NCI-H2171 treated with DMSO at 0.1 percent for 48 hours (cell line): ENCODE results near the gene CCDC85B.

Experiments used
- DNase-seq: peaks from one replicate; lab custom pipeline; 2025; lab: John Stamatoyannopoulos, UW

CCDC85B gene

GRCh38 chr11:65857853-65858680 lies 32.4 kb upstream of the CCDC85B start, which contains the start of gene CFL1:
Gene CFL1, minus strand, starts transcription at chr11:65858180. Its CDS starts 81 bp downstream, at chr11:65858099.
- peak; percentile 97 for DNase-seq

- no peak for DNase-seq
These were observed 31.8 kb upstream of the CCDC85B start for GRCh38 chr11:65858681-65859087.

GRCh38 chr11:65859095-65859811 lies 31.2 kb upstream of the CCDC85B start:
- peak; percentile 99 for DNase-seq

- no peak for DNase-seq
These were observed 30.6 kb upstream of the CCDC85B start for GRCh38 chr11:65859812-65860277.

- DNase-seq, result peak; percentile 98
These were observed 30.0 kb upstream of the CCDC85B start, which contains the start of gene MUS81 for GRCh38 chr11:65860278-65861164. Gene MUS81, plus strand, starts transcription at chr11:65860433. Its CDS starts 321 bp downstream, at chr11:65860754.

GRCh38 chr11:65861165-65861505 lies 29.3 kb upstream of the CCDC85B start:
- DNase-seq, result peak; percentile 57

- no peak for DNase-seq
These were observed 28.8 kb upstream of the CCDC85B start for GRCh38 chr11:65861533-65862183.

GRCh38 chr11:65862191-65862735 lies 28.2 kb upstream of the CCDC85B start:
- DNase-seq, result no peak

- DNase-seq, result no peak
These were observed 27.3 kb upstream of the CCDC85B start for GRCh38 chr11:65862941-65863888.

GRCh38 chr11:65863889-65864705 lies 26.4 kb upstream of the CCDC85B start:
- DNase-seq, result no peak

GRCh38 chr11:65864706-65865471 lies 25.6 kb upstream of the CCDC85B start:
- DNase-seq, result no peak

- no peak for DNase-seq
These were observed 24.8 kb upstream of the CCDC85B start for GRCh38 chr11:65865550-65866172.

GRCh38 chr11:65866509-65867283 lies 23.8 kb upstream of the CCDC85B start:
- no peak for DNase-seq

GRCh38 chr11:65867284-65868071 lies 23.0 kb upstream of the CCDC85B start:
- no peak for DNase-seq

GRCh38 chr11:65868076-65868667 lies 22.3 kb upstream of the CCDC85B start:
- DNase-seq, result no peak

GRCh38 chr11:65868907-65869306 lies 21.6 kb upstream of the CCDC85B start:
- no peak for DNase-seq
